SK-N-MC (cell line): ENCODE data around the gene TMEFF2.

ENCODE experiments used
- EZH2 ChIP-seq: fragments of 200-600 bp; sonication (generic); IDR thresholded peaks from one replicate; pipeline ENCODE4 v1.6.1; 2017; ENCODE audit warnings: antibody characterized with exemption
- FOXP2 ChIP-seq: optimal IDR thresholded peaks from 2 replicates; pipeline ENCODE3; 2011; ENCODE audit warnings: mild to moderate bottlenecking, moderate library complexity; ENCODE audit not compliant: insufficient read depth; ENCODE audit errors: extremely low read length, control extremely low read depth
- POLR2AphosphoS5 ChIP-seq: IDR thresholded peaks from 2 replicates; pipeline ENCODE4 v1.6.1; 2012; ENCODE audit warnings: mild to moderate bottlenecking, low read depth, low read length, borderline replicate concordance

- no peak for TF ChIP-seq FOXP2
- no peak for TF ChIP-seq POLR2AphosphoS5
- TF ChIP-seq EZH2 = no peak
Observed at GRCh38 chr2:191983591-191983990, 211.1 kb downstream of the TMEFF2 start.
